EH (cell line): ENCODE results near the gene PLTP.
A peak's percentile ranks its signal among the peaks of the same experiment; 100 is the strongest.
"Not testable (repeated sequence)": the region's sequence is repeated elsewhere in the genome, so short reads cannot be mapped to it uniquely, and the experiment has no call there.

Source experiments
- DNase-seq: peaks from one replicate; pipeline ENCODE4 v3.0.0-alpha.2; 2015; ENCODE audit warnings: low read depth

PLTP gene, protein sequence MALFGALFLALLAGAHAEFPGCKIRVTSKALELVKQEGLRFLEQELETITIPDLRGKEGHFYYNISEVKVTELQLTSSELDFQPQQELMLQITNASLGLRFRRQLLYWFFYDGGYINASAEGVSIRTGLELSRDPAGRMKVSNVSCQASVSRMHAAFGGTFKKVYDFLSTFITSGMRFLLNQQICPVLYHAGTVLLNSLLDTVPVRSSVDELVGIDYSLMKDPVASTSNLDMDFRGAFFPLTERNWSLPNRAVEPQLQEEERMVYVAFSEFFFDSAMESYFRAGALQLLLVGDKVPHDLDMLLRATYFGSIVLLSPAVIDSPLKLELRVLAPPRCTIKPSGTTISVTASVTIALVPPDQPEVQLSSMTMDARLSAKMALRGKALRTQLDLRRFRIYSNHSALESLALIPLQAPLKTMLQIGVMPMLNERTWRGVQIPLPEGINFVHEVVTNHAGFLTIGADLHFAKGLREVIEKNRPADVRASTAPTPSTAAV

DNA sequence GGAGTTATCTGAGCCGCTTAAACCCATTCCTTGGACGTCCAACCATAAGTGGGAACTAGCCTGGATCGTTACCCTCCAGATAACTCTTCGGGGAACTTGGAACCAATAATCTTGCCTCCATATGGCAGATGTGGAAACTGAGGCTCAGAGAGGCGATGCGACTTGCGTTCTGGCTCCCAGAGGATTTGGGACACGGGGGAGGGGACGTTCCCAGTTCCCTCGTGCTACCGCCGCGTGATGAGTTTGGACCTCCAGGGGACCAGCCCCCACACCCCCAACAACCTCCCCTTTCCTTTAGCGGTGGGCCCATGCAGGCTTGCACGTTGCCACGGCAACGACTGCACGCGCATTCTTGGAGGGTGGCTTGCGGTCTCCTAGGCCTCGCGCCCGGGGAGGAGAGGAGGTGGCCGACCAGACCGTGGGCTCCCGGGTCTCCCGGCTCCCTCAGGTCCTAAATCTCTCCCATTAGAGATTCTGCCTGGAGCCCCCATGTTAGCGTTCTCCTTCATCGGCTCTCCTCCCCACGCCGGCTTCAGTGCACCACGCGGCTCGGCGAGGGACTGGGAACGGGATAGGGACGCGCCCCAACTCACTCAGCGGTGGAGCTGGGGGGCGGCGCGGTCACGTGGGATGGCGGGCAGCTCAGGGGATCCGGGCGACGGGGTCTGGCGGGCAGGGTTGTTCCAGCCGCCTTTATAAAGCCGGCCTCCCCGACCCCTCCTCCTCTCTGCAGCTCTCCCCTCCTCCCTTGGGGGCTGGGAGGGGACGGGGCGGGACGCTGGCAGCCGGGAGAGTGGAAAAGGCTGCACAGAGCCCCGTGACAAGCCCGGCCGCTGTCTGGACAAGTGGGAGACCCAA, at the start of gene PLTP:
PLTP (minus strand) TSS at position 670 of the 858 bp plus-strand sequence. CDS start 703 bp downstream, outside the sequence.
- DNase-seq: peak; percentile 71

DNA sequence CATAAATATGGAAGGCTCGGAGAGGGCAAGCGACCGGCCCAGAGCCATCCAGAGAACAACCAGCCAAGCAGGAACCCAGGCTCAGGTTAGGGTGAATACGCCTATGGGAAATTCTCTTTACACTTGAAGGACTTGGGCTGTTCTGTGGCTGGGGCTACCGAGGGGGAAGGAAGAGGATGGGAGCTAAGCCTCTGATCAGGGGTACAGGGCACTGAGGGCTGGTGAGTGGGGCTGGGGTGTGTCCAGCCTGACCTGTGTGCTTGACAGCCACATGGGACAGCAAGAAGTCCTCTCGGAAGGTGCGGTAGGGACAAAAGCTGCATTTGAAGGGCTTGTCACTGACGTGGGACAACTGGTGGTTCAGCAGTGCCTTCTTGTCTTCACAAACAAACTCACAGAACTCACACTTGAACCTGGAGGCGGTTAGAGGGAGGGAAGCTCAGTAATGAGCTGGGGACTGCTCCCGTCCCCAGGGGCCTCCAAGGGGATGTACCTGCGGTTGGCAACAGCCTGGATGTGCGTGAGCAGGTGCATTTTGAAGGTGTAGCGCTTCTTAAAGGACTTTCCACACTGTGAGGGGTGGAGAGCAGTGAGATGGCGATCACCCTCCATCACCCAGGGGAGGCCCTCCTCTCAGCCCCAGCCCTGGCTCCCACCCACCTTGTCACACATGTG, 48.1 kb upstream of the PLTP start:
- DNase-seq: no peak

DNA sequence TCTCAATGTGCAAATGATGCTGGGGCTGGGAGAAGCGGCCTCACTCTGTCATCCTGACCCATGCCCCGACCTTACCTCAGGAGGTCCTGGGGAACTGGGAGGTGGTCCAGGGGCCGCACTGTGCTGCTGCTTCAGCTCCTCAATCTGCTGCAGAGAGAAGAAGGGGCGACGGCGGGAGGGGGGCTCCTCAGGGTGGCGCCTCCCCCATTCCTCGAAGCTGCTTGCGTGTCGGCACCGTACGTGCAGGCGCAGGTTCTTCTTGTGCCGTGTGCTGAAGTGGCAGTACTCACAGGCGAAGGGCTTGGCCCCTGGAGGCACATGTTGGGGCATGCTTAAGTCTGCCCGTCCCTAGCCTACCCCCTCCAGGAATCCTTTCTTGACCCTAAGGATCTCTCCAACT, 47.2 kb upstream of the PLTP start:
- no peak for DNase-seq

- DNase-seq: no peak
Measured at GRCh38 chr20:45958593-45958992, 46.6 kb upstream of the PLTP start.

DNA sequence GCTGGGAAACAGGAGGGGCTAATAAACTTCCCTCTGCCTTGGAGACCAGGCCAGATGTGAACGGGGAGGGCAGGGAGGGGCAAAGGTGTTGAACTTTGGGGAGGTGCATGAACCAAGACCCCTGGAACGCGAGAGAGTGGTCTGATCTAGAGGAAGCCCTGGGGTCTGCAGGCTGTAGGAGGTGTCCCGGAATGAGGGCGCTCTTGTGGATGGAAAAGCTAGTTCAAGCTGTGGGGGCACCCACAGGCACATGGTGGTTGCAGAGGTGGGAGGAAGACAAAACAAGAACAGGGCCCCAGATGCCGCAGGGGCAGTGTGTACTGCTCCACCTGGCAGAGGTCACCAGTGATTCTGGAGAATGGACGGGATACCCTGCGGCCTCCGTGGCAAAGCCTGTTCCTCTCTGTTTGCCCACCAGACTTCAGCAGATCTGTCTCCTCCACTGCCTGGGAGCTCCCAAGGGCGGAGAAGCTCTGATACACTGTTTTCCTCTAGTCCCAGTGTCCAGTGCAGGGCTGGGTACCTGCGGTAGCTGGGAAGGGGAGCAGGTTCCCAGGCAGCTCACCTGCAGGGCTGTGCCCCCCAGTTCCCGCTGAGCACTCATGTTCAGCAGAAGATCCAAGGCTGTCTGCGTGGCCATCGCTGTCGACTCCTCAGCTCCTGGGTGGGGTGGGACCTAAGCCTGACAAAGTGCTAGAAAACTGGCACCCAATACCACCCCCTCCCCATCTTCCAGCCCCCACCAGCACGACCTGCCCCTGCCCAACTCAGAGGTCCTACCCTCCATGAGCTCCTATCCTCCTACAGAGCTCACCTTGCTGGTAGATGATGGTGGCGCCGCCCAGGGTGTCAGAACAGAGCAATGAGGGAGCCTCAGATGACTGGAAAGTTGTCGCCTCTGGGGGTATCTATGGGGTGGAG, 45.3 kb upstream of the PLTP start:
- no peak for DNase-seq

- DNase-seq: not testable (repeated sequence)
Measured at GRCh38 chr20:45956326-45956725, 44.4 kb upstream of the PLTP start.

- no peak for DNase-seq
Measured at GRCh38 chr20:45953672-45954071, 41.7 kb upstream of the PLTP start.

GRCh38 chr20:45952861-45953260, 40.9 kb upstream of the PLTP start:
- no peak for DNase-seq

DNA sequence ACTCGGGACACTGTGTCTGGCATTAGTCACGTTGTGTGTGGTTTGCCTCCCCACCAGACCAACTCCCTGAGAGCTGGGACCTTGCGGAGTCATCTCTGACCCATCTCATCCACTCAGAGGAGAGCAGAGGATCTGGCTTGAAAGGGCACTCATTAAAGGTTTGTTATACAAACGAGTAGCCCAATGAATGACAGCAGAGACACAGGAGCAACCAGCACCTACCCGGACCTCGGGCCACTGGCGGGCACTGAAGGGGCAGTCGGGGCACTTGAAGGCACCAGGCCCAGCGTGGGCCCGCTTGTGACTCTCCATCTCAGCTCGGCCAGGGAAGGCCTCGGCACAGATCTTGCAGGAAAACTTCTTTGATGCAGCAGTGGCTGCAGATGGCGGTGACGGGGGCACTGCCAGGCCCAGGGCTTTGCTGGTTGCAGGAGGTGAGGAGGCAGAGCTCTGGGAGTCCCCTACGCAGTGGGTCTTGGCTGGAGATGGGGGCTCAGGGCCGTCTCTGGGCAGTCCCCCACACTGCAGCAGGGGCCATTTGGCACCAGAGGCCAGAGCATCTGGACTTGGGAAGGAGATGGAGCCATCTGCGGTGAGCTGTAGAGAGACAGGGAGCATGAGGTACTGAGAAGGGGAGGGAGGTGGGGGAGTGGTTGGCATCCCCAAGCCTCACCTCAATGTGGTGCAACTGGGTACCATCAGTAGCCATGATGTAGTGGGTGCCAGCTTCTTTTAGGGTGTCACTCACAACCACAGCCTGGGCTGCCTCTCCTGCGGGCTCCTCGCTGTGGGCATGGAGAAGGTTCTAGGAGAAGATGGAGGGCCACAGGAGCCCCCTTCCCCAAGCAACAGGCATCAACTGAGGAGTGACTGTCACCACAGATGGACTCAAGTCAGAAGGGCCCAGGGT, 40.2 kb upstream of the PLTP start:
- no peak for DNase-seq

DNA sequence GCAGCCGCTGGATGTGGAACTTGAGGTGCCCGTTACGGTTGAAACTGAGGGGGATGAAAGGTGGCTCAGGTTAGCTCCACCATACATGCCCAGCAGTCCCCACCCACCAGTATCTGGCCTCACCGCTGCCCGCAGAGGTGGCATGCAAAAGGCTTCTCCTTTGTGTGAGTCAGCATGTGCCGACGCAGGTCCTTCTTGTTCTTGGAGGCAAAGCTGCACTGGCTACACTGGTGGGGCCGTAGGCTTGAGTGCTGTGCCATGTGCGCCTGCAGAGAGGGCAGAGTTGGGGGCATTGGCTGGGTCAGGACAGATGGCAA, 38.3 kb upstream of the PLTP start:
- DNase-seq: no peak

DNA sequence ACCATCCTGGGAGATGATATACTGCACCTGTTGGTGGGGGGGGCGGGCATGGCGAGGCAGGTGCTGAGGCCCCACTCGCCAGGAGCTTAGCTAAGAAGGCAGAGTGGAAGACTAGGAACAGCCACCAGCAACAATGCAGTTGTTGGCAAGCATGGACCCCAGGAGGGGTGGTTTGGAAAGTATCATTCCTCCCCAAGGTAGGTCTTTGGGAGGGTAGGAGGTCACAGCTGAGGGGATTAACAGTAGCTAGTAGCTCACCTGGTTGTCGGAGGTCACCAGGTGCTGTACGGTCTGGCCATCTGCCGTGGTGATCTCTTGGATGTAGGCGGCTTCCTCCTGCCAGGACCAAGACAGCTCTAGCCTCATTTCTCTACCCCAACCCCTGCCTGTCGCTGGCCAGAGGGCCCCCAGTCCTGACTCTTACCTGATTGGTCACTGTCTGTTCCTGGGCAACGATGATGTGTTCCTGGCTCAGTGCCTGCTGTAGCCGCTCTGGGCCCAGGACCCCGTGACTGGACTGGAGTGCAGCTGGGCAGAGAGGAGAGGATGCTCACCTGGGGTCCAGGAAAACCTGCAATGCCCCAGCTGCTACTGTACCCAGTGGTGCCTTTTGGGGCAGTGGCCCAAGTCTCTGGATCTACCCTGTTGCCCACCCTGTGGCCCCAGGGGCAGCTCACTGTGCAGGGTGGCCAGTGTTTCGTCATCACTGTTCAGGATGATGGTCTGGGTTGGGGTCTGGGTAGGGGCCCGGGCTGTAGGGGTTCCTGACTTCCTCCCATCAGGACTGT, 37.8 kb upstream of the PLTP start:
- DNase-seq: no peak

- DNase-seq: no peak
Measured at GRCh38 chr20:45948742-45949541, 37.0 kb upstream of the PLTP start.

- no peak for DNase-seq
Measured at GRCh38 chr20:45948261-45948733, 36.3 kb upstream of the PLTP start.

DNA sequence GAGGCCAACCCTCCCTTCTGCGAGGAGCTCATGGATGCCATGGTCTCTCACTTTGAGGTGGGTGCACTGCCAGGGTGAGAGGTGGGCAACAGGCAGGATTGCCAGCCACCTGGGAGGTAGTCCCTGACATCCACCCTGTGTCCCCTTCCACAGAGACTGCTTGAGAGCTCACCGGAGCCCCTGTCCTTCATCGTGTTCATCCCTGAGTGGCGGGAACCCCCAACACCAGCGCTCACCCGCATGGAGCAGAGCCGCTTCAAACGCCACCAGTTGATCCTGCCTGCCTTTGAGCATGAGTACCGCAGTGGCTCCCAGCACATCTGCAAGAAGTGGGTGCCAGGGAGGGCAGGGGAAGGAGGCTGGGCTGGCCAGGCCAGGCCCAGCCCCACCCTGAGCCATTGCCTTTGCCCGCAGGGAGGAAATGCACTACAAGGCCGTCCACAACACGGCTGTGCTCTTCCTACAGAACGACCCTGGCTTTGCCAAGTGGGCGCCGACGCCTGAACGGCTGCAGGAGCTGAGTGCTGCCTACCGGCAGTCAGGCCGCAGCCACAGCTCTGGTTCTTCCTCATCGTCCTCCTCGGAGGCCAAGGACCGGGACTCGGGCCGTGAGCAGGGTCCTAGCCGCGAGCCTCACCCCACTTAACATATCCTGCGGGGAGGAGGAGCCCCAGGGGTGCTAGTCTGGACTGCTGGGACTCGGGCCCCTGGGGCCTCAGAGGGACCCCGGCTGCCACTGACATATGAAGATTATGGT, 35.3 kb upstream of the PLTP start:
- no peak for DNase-seq

- DNase-seq: peak; percentile 71
Measured at GRCh38 chr20:45946149-45946970, 34.4 kb upstream of the PLTP start.

DNA sequence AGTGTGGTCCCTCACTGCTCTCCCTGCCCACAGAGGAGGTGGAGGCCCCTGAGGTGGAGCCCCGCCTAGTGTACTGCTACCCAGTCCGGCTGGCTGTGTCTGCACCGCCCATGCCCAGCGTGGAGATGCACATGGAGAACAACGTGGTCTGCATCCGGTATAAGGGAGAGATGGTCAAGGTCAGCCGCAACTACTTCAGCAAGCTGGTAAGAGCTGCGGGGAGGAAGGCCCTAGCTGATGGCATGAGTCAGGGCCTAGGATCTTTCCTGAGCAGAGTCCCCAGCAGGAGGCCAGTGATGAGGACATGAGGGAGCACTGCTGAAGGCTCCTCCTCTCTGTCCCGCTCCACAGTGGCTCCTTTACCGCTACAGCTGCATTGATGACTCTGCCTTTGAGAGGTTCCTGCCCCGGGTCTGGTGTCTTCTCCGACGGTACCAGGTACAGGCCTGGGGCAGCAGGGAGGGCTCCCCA, 33.8 kb upstream of the PLTP start:
- DNase-seq: peak; percentile 79
